ENCODE results near the gene FYN.

The FYN gene

DNA sequence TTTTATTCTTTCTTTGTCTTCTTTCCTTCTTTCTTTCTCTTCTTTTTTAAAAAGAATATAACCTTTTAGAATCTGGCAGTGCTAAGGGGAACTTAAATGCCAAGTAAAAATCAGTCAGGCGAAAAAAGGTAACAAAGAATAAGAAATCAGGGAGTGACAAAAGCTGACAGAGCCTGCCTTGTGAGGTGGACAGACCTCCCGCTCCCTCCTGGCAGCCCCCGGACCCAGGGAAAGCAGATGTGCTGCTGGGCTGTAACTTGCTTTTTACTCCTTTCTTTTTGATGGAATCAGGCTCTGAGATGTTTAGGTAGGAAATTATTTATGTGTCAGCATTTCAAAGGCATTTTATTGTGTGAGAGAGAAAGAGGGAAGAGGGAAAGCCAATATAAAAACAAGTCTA, 172.1 kb downstream of the FYN start:
- no peak overlapping the region for H2AFZ ChIP-seq (ENCODE audit: low read depth, low read length, severe bottlenecking)
- H3K27me3 ChIP-seq (ENCODE audit: low read length): no peaks in the 10 kb centered on the region
- TF ChIP-seq, protein P1, sequence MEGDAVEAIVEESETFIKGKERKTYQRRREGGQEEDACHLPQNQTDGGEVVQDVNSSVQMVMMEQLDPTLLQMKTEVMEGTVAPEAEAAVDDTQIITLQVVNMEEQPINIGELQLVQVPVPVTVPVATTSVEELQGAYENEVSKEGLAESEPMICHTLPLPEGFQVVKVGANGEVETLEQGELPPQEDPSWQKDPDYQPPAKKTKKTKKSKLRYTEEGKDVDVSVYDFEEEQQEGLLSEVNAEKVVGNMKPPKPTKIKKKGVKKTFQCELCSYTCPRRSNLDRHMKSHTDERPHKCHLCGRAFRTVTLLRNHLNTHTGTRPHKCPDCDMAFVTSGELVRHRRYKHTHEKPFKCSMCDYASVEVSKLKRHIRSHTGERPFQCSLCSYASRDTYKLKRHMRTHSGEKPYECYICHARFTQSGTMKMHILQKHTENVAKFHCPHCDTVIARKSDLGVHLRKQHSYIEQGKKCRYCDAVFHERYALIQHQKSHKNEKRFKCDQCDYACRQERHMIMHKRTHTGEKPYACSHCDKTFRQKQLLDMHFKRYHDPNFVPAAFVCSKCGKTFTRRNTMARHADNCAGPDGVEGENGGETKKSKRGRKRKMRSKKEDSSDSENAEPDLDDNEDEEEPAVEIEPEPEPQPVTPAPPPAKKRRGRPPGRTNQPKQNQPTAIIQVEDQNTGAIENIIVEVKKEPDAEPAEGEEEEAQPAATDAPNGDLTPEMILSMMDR (IDR thresholded peaks at IDR 0.05; ENCODE audit: insufficient read depth, low read length, poor library complexity, severe bottlenecking): no peak
- no peak for TF ChIP-seq EZH2phosphoT487 (conservative IDR thresholded peaks at IDR 0.05; ENCODE audit: low read length)
- H3K4me3 ChIP-seq (ENCODE audit: insufficient read depth, low read length, poor library complexity, severe bottlenecking): no peak overlapping the region
- no peaks in the 10 kb centered on the region for H3K9me2 ChIP-seq (replicated peaks; ENCODE audit: insufficient read depth, low read length)
- H3K27ac ChIP-seq (ENCODE audit: low read depth, low read length): no peak overlapping the region
- no peaks in the 10 kb centered on the region for H3F3A ChIP-seq (ENCODE audit: insufficient read depth)
- no peaks in the 10 kb centered on the region for H4K20me1 ChIP-seq (ENCODE audit: low read depth, low read length)
- H3K4me2 ChIP-seq (ENCODE audit: low read depth, low read length, poor library complexity, severe bottlenecking): no peak overlapping the region
- H3K9ac ChIP-seq (ENCODE audit: low read length): no peak overlapping the region
- H3K79me2 ChIP-seq (ENCODE audit: insufficient read depth, low read length): no peaks in the 10 kb centered on the region
- no peaks in the 10 kb centered on the region for H3K9me3 ChIP-seq (ENCODE audit: insufficient read depth, low read length)
- no peaks in the 10 kb centered on the region for H3K36me3 ChIP-seq (ENCODE audit: low read length)

DNA sequence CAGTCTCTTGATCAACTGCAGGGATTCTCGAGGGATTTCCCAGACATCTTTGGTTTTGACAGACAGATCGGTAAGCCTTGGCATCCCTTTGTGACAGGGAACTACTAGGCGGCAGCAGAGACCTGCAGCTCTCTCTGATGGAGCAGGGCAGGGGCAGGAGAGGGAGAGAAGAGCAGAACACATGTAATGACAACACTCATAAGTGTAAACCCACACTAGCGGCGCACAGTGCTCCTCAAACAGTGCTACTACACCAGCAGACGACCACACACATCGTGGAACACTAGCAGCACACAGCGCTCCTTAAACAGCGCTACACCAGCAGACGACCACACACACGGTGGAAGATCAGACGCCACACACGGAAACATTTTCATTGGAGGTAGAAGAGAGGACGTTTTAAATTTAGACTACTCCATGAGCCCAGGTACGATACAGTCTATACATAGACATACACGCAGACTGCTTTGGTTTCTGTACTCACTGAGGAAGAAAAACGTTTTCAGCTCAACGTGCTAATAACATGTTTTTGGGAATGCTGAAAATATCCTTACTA, 173.0 kb downstream of the FYN start:
- Histone ChIP-seq H3K79me2 (ENCODE audit: insufficient read depth, low read length) (no peaks in the 10 kb centered on the region), H3K27ac (ENCODE audit: low read depth, low read length) (no peak overlapping the region), H3K36me3 (ENCODE audit: low read length) (no peaks in the 10 kb centered on the region), H2AFZ (ENCODE audit: low read depth, low read length, severe bottlenecking) (no peak overlapping the region), H3K9me3 (ENCODE audit: insufficient read depth, low read length) (no peaks in the 10 kb centered on the region), H3K9me2 (replicated peaks; ENCODE audit: insufficient read depth, low read length) (no peaks in the 10 kb centered on the region), H3K27me3 (ENCODE audit: low read length) (no peaks in the 10 kb centered on the region), H3K4me3 (ENCODE audit: insufficient read depth, low read length, poor library complexity, severe bottlenecking) (no peak overlapping the region), H3K4me2 (ENCODE audit: low read depth, low read length, poor library complexity, severe bottlenecking) (no peak overlapping the region), H3F3A (ENCODE audit: insufficient read depth) (no peaks in the 10 kb centered on the region), H4K20me1 (ENCODE audit: low read depth, low read length) (no peaks in the 10 kb centered on the region), H3K9ac (ENCODE audit: low read length) (no peak overlapping the region)
- TF ChIP-seq, protein P1 (IDR thresholded peaks at IDR 0.05; ENCODE audit: insufficient read depth, low read length, poor library complexity, severe bottlenecking): no peak
- no peak for TF ChIP-seq EZH2phosphoT487 (conservative IDR thresholded peaks at IDR 0.05; ENCODE audit: low read length)

DNA sequence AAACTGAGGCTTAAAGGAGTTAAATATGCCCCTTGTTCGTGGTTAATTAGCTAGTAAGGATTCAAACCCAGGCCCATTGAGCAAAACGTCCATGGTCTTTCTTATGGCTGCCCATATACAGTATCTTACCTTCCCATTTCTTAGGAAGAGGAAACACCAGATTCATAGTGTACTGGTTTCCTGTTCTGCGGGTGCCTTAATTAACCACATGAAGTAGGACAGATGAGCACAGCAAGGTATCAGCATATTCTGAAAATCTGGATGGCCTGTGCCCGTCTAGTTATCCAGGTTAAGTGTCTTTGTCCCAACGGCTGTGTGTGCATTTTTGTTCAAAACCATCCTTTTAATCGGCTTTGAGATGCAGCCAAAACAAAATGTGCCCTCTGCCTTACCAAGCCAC, 174.1 kb downstream of the FYN start:
- H3F3A ChIP-seq (ENCODE audit: insufficient read depth): no peaks in the 10 kb centered on the region
- H4K20me1 ChIP-seq (ENCODE audit: low read depth, low read length): no peaks in the 10 kb centered on the region
- no peaks in the 10 kb centered on the region for H3K9me3 ChIP-seq (ENCODE audit: insufficient read depth, low read length)
- no peaks in the 10 kb centered on the region for H3K36me3 ChIP-seq (ENCODE audit: low read length)
- no peaks in the 10 kb centered on the region for H3K27me3 ChIP-seq (ENCODE audit: low read length)
- no peak overlapping the region for H2AFZ ChIP-seq (ENCODE audit: low read depth, low read length, severe bottlenecking)
- H3K4me3 ChIP-seq (ENCODE audit: insufficient read depth, low read length, poor library complexity, severe bottlenecking): no peak overlapping the region
- H3K9ac ChIP-seq (ENCODE audit: low read length): no peak overlapping the region
- no peaks in the 10 kb centered on the region for H3K9me2 ChIP-seq (replicated peaks; ENCODE audit: insufficient read depth, low read length)
- H3K4me2 ChIP-seq (ENCODE audit: low read depth, low read length, poor library complexity, severe bottlenecking): no peak overlapping the region
- no peak for TF ChIP-seq EZH2phosphoT487 (conservative IDR thresholded peaks at IDR 0.05; ENCODE audit: low read length)
- TF ChIP-seq, protein P1 (IDR thresholded peaks at IDR 0.05; ENCODE audit: insufficient read depth, low read length, poor library complexity, severe bottlenecking): no peak
- H3K27ac ChIP-seq (ENCODE audit: low read depth, low read length): no peak overlapping the region
- no peaks in the 10 kb centered on the region for H3K79me2 ChIP-seq (ENCODE audit: insufficient read depth, low read length)

Data from SU-DHL-6 (cell line).